ENCODE measurements around the gene ABCA2.

ABCA2 gene

DNA sequence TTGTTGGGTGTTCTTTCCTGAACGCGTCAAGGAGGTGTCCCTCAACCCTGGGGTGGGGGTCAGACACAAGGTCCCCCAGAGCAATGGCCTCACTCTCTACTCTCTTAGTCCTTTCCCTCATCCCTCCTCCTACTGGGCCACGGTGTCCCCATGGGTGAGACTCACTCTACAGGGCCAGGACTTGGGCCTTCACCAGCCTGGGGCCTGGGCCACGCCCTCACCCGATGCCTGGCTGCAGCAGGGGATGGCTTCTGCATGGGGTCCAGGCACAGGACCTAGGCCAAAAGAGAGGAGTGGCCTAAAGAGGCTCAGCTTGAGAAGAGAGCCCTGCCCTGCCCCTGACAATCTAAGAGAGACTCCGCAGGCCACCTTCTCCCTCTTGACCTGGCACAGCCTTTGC, 70.1 kb downstream of the ABCA2 start:
- Histone ChIP-seq H3K4me3 (ENCODE audit: low read length) (no peak overlapping the region), H3K4me1 (ENCODE audit: insufficient read depth, low read length) (no peaks in the 10 kb centered on the region), H3K36me3 (ENCODE audit: insufficient read depth, low read depth, low read length) (no peaks in the 10 kb centered on the region), H3K27me3 (ENCODE audit: insufficient read depth, low read length) (no peaks in the 10 kb centered on the region), H3K27ac (ENCODE audit: low read length) (no peak overlapping the region), H3K9ac (ENCODE audit: low read depth, low read length) (no peak overlapping the region), H3K9me3 (ENCODE audit: insufficient read depth, low read depth, low read length) (no peaks in the 10 kb centered on the region)

GRCh38 chr9:136957461-136957860, 70.6 kb downstream of the ABCA2 start:
- Histone ChIP-seq H3K27me3 (ENCODE audit: insufficient read depth, low read length) (no peaks in the 10 kb centered on the region), H3K27ac (ENCODE audit: low read length) (no peak overlapping the region)

More at GRCh38 chr9:136957461-136957860, 70.6 kb downstream of the ABCA2 start:
- no peak overlapping the region for H3K9ac ChIP-seq (ENCODE audit: low read depth, low read length)
- H3K4me3 ChIP-seq (ENCODE audit: low read length) = no peak overlapping the region
- no peaks in the 10 kb centered on the region for H3K9me3 ChIP-seq (ENCODE audit: insufficient read depth, low read depth, low read length)
- H3K4me1 ChIP-seq (ENCODE audit: insufficient read depth, low read length) = no peaks in the 10 kb centered on the region
- no peaks in the 10 kb centered on the region for H3K36me3 ChIP-seq (ENCODE audit: insufficient read depth, low read depth, low read length)

All from iPS-20b (cell line).